ENCODE measurements around the gene A3GALT2. TPM values are rescaled to one million over a fixed set of nuclear protein-coding genes. Genes with fewer than 3 reads are reported as not detected.

Gene A3GALT2
- total and polyA plus RNA-seq, 5 experiments from 2014 or later = not detected

GRCh38 chr1:33360367-33360766 is 39.5 kb upstream of the A3GALT2 start:
- Mint-ChIP-seq H3K9me3 (no peaks in the 10 kb centered on the region), H3K27ac (no peak overlapping the region), H3K36me3 (no peaks in the 10 kb centered on the region), H3K4me1 (peaks cover 0 to 4% (median 0%) of the 10 kb centered on the region in 4 donors), H3K4me3 (no peak overlapping the region), H3K27me3 (peaks cover 0 to 3% (median 0%) of the 10 kb centered on the region in 5 donors)
- no peak for DNase-seq
- POLR2A ChIA-PET = no interaction called here
- no peak for ATAC-seq

- Mint-ChIP-seq H3K27ac (no peak overlapping the region), H3K4me1 (peaks cover 0 to 4% (median 0%) of the 10 kb centered on the region in 4 donors), H3K27me3 (peaks cover 0 to 3% (median 0%) of the 10 kb centered on the region in 5 donors), H3K4me3 (no peak overlapping the region), H3K36me3 (no peaks in the 10 kb centered on the region), H3K9me3 (no peaks in the 10 kb centered on the region)
- DNase-seq (no peak), ATAC-seq (no peak)
- POLR2A ChIA-PET = no interaction called here
Measured at GRCh38 chr1:33359931-33360330, 39.0 kb upstream of the A3GALT2 start.

DNA sequence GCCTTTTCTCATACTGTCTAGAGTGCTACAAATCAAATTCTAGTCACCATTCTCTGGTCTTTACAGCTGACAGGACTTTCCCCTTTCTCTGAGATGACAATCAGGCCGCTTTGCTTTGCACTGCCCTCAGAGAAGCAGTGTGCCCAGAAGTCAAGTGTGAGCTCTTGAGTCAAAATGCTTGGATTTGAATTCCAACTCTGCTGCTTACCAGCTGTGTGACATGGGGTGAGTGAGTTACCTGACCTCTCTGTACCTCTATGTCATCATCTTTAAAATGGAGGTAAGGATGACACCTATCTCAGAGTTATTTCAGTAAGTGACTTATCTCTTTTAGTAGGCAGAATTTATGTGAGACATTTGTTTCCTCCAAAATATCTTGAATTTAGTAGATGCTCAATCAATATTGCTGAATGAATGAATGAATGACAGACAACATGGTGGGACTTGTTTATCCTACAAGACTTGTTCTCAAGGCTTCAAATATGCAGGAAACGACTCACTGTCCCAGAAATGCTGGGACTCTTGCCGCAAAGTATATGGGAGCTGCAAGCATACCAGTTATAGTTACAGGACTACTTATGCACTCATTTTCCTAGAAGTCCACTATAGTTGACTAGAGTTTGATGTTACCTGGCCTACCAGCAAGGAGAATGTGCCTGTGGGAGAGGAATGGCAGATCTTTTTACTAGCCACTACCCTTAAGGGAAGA is 38.1 kb upstream of the A3GALT2 start:
- peaks cover 0 to 4% (median 1%) of the 10 kb centered on the region in 4 donors for H3K4me1 Mint-ChIP-seq
- H3K36me3 Mint-ChIP-seq = no peaks in the 10 kb centered on the region
- POLR2A ChIA-PET = no interaction called here
- DNase-seq = no peak
- H3K27me3 Mint-ChIP-seq = peaks cover 0 to 1% (median 0%) of the 10 kb centered on the region in 5 donors
- H3K4me3 Mint-ChIP-seq = no peak overlapping the region
- H3K27ac Mint-ChIP-seq = no peak overlapping the region
- no peak for ATAC-seq
- no peaks in the 10 kb centered on the region for H3K9me3 Mint-ChIP-seq

DNA sequence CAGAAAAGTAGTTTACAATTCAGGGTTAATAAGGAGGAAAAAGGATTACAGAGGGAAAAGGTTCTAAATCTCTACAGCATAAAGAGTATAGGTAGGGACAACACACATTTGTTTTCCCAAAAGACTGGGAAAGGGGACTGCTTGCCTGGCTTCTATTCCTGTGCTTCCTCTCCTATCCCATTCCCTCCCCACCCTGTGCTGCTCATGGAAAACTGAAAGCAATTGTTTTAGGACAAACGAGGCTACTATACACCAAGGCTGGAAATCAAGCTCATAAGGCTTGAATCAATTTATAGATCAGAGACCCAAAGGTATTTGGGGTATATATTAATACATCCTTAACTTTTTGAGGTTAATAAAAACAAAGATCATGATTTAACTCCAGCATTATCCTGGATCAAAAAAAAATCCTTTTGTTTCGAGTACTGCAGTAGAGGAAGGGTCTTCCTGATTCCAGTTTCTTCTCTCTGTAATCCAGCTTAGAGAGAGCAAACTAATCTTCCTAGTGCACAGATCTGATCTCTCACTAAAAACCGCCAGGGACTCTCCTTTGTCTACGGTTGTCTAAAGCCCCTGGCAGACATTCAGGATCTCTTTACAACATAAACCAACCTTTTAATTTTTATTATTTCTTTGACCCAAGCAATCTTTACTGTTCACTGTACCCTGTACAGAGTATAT is 37.4 kb upstream of the A3GALT2 start:
- Mint-ChIP-seq H3K27ac (peak overlapping the region in 1 of 10 donors; percentile 10), H3K4me1 (peaks cover 0 to 4% (median 1%) of the 10 kb centered on the region in 4 donors), H3K27me3 (peaks cover 0 to 1% (median 0%) of the 10 kb centered on the region in 5 donors), H3K4me3 (no peak overlapping the region), H3K36me3 (no peaks in the 10 kb centered on the region), H3K9me3 (no peaks in the 10 kb centered on the region)
- DNase-seq (no peak), ATAC-seq (no peak)
- POLR2A ChIA-PET = no interaction called here

- Mint-ChIP-seq H3K4me1 (peaks cover 0 to 4% (median 1%) of the 10 kb centered on the region in 4 donors), H3K27me3 (peaks cover 0 to 1% (median 0%) of the 10 kb centered on the region in 5 donors), H3K27ac (peak overlapping the region in 1 of 10 donors; percentile 54), H3K4me3 (no peak overlapping the region), H3K36me3 (no peaks in the 10 kb centered on the region), H3K9me3 (no peaks in the 10 kb centered on the region)
- POLR2A ChIA-PET = no interaction called here
- no peak for DNase-seq
- no peak for ATAC-seq
Measured at GRCh38 chr1:33357099-33357498, 36.2 kb upstream of the A3GALT2 start.

DNA sequence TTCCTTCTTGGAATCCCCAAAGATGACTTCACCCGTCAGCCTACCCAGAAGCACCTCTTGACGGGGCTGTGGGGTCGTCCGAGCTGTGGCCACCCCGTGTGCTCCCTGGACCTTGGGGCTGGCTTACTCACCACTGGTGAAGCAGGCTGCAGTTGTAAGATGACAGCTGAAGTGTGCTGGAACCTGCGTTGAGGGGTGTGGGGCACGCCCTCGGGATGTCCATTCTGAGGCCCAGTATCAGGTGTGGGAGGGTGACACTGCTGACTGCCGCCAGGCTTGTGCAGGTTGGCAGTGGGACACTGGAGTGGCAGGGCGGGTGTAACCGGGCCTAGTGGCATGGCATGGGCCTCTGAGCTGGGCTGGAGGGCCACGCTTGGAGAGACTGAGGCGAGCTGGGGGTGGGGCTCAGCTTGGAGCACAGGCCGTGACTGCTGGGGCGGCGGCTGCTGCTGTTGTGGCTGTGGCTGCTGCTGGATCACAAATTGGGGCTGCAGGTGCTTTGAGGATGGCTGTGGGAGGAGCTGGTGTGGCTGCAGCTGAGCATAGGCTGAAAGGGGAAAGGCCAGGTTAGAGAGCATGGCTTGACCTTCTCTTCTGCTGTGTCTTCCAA is 33.9 kb upstream of the A3GALT2 start:
- DNase-seq = no peak
- no peaks in the 10 kb centered on the region for H3K9me3 Mint-ChIP-seq
- H3K4me1 Mint-ChIP-seq = peaks cover 10 to 12% (median 10%) of the 10 kb centered on the region in 4 donors
- H3K4me3 Mint-ChIP-seq = no peak overlapping the region
- H3K27ac Mint-ChIP-seq = no peak overlapping the region
- no peaks in the 10 kb centered on the region for H3K36me3 Mint-ChIP-seq
- ATAC-seq = no peak
- H3K27me3 Mint-ChIP-seq = peaks cover 0 to 1% (median 0%) of the 10 kb centered on the region in 5 donors
- POLR2A ChIA-PET = no interaction called here

- Mint-ChIP-seq H3K36me3 (no peaks in the 10 kb centered on the region), H3K27me3 (peaks cover 0 to 1% (median 0%) of the 10 kb centered on the region in 5 donors), H3K27ac (peak overlapping the region in 1 of 10 donors; percentile 11), H3K9me3 (no peaks in the 10 kb centered on the region), H3K4me3 (peak overlapping the region in 1 of 10 donors; percentile 24), H3K4me1 (peaks cover 11 to 18% (median 15%) of the 10 kb centered on the region in 4 donors)
- POLR2A ChIA-PET = no interaction called here
- DNase-seq (no peak), ATAC-seq (no peak)
Measured at GRCh38 chr1:33353531-33353930, 32.6 kb upstream of the A3GALT2 start.

DNA sequence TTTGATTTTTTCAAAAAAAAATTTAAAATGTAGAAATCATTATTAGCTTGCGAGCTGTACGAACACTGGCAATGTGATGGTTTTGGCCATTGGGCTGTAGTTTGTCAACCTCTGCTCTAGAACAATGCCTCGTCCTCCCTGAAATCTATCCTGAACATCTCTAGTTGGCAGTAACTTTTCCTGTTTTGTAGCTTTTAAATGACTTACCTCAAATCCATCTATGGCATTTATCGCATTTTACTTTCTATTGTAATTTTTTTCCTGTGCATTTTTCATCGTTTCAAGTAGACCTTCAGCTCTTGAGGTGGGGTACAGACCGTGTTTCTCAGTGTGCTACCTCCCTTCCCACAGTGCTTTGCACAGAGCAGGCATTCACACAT is 30.4 kb upstream of the A3GALT2 start:
- Mint-ChIP-seq H3K27me3 (no peaks in the 10 kb centered on the region), H3K4me1 (peaks cover 26 to 40% (median 36%) of the 10 kb centered on the region in 4 donors), H3K27ac (peak overlapping the region in 2 of 10 donors; percentile 32 to 88), H3K9me3 (no peaks in the 10 kb centered on the region), H3K4me3 (peak overlapping the region in 8 of 10 donors; percentile 4 to 81 (median 44)), H3K36me3 (peaks cover 0 to 7% (median 0%) of the 10 kb centered on the region in 3 donors)
- POLR2A ChIA-PET = no interaction called here
- no peak for ATAC-seq
- DNase-seq = no peak

GRCh38 chr1:33350611-33351280 is 29.8 kb upstream of the A3GALT2 start:
- DNase-seq = no peak
- peak overlapping the region; percentile 68 to 96 (median 92) for H3K27ac Mint-ChIP-seq
- peaks cover 26 to 45% (median 37%) of the 10 kb centered on the region in 4 donors for H3K4me1 Mint-ChIP-seq

DNA sequence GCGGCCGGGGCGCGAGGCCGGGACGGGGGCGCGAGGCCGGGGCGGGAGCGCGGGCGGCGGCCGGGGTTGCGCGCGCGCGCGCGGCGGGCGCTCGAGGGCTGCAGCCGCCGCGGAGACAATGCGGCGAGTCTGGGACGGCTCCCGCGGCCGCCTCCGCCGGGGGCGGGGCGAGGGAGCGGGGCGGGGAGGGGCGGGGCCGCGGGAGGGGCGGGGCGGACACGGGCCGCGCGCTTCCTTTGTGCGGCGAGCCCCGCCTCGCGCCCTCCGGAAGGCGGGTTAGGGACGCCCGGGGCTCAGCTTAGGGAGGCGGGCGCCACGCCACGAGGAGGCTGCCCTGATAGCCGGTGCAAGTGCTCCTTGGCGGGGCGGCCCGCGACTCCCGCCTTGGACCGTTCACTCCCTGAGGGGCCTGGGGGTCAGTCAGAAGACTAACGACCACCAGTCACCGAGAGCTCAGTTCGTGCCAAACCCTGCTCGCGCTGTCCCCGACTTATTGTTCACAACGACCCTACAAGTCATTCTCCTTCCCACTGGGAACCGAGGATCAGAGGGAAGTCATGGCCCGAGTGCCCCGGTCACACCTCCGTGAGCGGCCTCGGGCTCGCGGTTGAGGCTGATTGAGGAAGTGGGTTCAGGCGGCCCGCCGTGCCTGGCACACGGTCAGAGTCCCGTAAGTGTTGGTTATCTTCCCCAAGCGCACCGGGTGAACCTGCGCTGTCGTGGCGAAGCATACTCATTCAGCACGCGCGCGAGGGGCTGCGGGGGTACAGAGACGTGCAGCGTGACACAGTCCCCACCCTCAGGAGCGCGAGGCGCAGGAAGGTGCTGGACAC is 29.1 kb upstream of the A3GALT2 start:
- ATAC-seq = peak; percentile 85 to 86
- peaks cover 26 to 52% (median 39%) of the 10 kb centered on the region in 4 donors for H3K4me1 Mint-ChIP-seq
- POLR2A ChIA-PET = interaction anchor here (0.7 kb wide), 1 partner anchor 172 kb away, joined by 3 read pairs; no protein-coding TSS in a partner anchor

More at GRCh38 chr1:33350611-33351280, 29.8 kb upstream of the A3GALT2 start:
- ATAC-seq = no peak
- no peaks in the 10 kb centered on the region for H3K27me3 Mint-ChIP-seq
- H3K36me3 Mint-ChIP-seq = peaks cover 0 to 7% (median 0%) of the 10 kb centered on the region in 3 donors
- POLR2A ChIA-PET = interaction anchor here (0.7 kb wide), 1 partner anchor 173 kb away, joined by 3 read pairs; no protein-coding TSS in a partner anchor
- peak overlapping the region; percentile 81 to 96 (median 92) for H3K4me3 Mint-ChIP-seq
- H3K9me3 Mint-ChIP-seq = no peaks in the 10 kb centered on the region

GRCh38 chr1:33349081-33349759 is 28.3 kb upstream of the A3GALT2 start:
- H3K9me3 Mint-ChIP-seq = no peaks in the 10 kb centered on the region
- ATAC-seq (peak; percentile 53 to 56), DNase-seq (peak; percentile 15 to 70 (median 43))
- peak overlapping the region; percentile 72 to 97 (median 92) for H3K27ac Mint-ChIP-seq
- POLR2A ChIA-PET = no interaction called here
- H3K36me3 Mint-ChIP-seq = peaks cover 0 to 13% (median 0%) of the 10 kb centered on the region in 3 donors
- H3K4me1 Mint-ChIP-seq = peaks cover 25 to 57% (median 39%) of the 10 kb centered on the region in 4 donors
- H3K27me3 Mint-ChIP-seq = no peaks in the 10 kb centered on the region
- peak overlapping the region; percentile 81 to 98 (median 96) for H3K4me3 Mint-ChIP-seq

More for the DNA sequence above, 29.1 kb upstream of the A3GALT2 start:
- Mint-ChIP-seq H3K4me3 (peak overlapping the region; percentile 81 to 96 (median 92)), H3K9me3 (no peaks in the 10 kb centered on the region), H3K27me3 (no peaks in the 10 kb centered on the region), H3K36me3 (peaks cover 0 to 11% (median 0%) of the 10 kb centered on the region in 3 donors), H3K27ac (peak overlapping the region; percentile 68 to 96 (median 92))
- DNase-seq = peak; percentile 63 to 86 (median 74)

Measured in naive thymus-derived CD8-positive, alpha-beta T cell (primary cell).